ENCODE results near the gene RNF187.

The RNF187 gene

GRCh38 chr1:228487336-228488124 is at the start of gene RNF187:
TSS of gene RNF187 (plus strand) at chr1:228487382.
- DNase-seq (ENCODE audit: low spot score), result peak; percentile 7

GRCh38 chr1:228437424-228437962 is 49.7 kb upstream of the RNF187 start:
- DNase-seq (ENCODE audit: low spot score), result no peak

- DNase-seq (ENCODE audit: low spot score), result no peak
Measured at GRCh38 chr1:228438266-228438665, 48.9 kb upstream of the RNF187 start.

- DNase-seq (ENCODE audit: low spot score), result no peak
Measured at GRCh38 chr1:228440761-228441500, 46.3 kb upstream of the RNF187 start.

GRCh38 chr1:228443395-228443794 is 43.8 kb upstream of the RNF187 start:
- DNase-seq (ENCODE audit: low spot score), result no peak

- no peak for DNase-seq (ENCODE audit: low spot score)
Measured at GRCh38 chr1:228445490-228445842, 41.7 kb upstream of the RNF187 start.

- peak; percentile 37 for DNase-seq (ENCODE audit: low spot score)
Measured at GRCh38 chr1:228445843-228446650, 41.1 kb upstream of the RNF187 start.

GRCh38 chr1:228446852-228447251 is 40.3 kb upstream of the RNF187 start:
- no peak for DNase-seq (ENCODE audit: low spot score)

- no peak for DNase-seq (ENCODE audit: low spot score)
Measured at GRCh38 chr1:228448372-228448771, 38.8 kb upstream of the RNF187 start.

GRCh38 chr1:228450200-228450599 is 37.0 kb upstream of the RNF187 start:
- DNase-seq (ENCODE audit: low spot score), result no peak

- DNase-seq (ENCODE audit: low spot score), result peak; percentile 72
Measured at GRCh38 chr1:228452194-228453021, 34.8 kb upstream of the RNF187 start.

GRCh38 chr1:228453022-228453560 is 34.1 kb upstream of the RNF187 start:
- DNase-seq (ENCODE audit: low spot score), result no peak

- DNase-seq (ENCODE audit: low spot score), result no peak
Measured at GRCh38 chr1:228453614-228454013, 33.6 kb upstream of the RNF187 start.

GRCh38 chr1:228454238-228454637 is 32.9 kb upstream of the RNF187 start:
- no peak for DNase-seq (ENCODE audit: low spot score)

- no peak for DNase-seq (ENCODE audit: low spot score)
Measured at GRCh38 chr1:228455715-228456114, 31.5 kb upstream of the RNF187 start.

- no peak for DNase-seq (ENCODE audit: low spot score)
Measured at GRCh38 chr1:228456252-228457016, 30.7 kb upstream of the RNF187 start.

- DNase-seq (ENCODE audit: low spot score), result no peak
Measured at GRCh38 chr1:228457017-228457395, 30.2 kb upstream of the RNF187 start.

- peak; percentile 94 for DNase-seq (ENCODE audit: low spot score)
Measured at GRCh38 chr1:228457396-228458176, 29.6 kb upstream of the RNF187 start.

All from kidney tubule cell (primary cell).